Panc1 (cell line): Measurements from ENCODE around the gene RARRES2. TPM values are rescaled to one million over a fixed set of nuclear protein-coding genes. Genes with fewer than 3 reads are reported as not detected.
"Not testable (repeated sequence)": the region's sequence is repeated elsewhere in the genome, so short reads cannot be mapped to it uniquely, and the experiment has no call there.

ENCODE experiments used
- ATAC-seq: fragments of 200-7000 bp; cut with Tn5 transposase; 2 replicates; pipeline ENCODE4 v1.9.1; 2020; ENCODE audit warnings: mild to moderate bottlenecking, moderate library complexity
- BruUV-seq: library from RNA; stranded (reverse); fragments of 400-500 nt; replicated peaks from 2 replicates; lab custom pipeline; 2021; lab: Mats Ljungman, UMichigan
- CTCF ChIA-PET: fragments of 300-600 bp; sonication (Branson Sonifier 250); formaldehyde crosslinking; loops from one replicate; lab custom pipeline; 2022; ENCODE audit warnings: antibody characterized with exemption; lab: Charles Lee
- POLR2A ChIA-PET: fragments of 300-600 bp; sonication (Branson Sonifier 250); formaldehyde crosslinking; loops from one replicate; lab custom pipeline; 2022; ENCODE audit warnings: antibody characterized with exemption; lab: Charles Lee
- DNase-seq: peaks from one replicate; pipeline ENCODE4 v3.0.0-alpha.2; 2010; ENCODE audit warnings: low read depth, low spot score
- H3K27ac ChIP-seq: 2 replicates; pipeline ENCODE4 v1.5.1; 2011; ENCODE audit warnings: mild to moderate bottlenecking, low read length, inconsistent platforms
- H3K27me3 ChIP-seq: fragments of 200-500 bp; sonication (Bioruptor generic); 2 replicates; pipeline ENCODE4 v1.6.0; 2014; ENCODE audit warnings: low read length, inconsistent platforms; ENCODE audit not compliant: control insufficient read depth, insufficient read depth
- H3K36me3 ChIP-seq: fragments of 200-500 bp; sonication (Bioruptor generic); 2 replicates; pipeline ENCODE4 v1.5.1; 2014; ENCODE audit warnings: inconsistent platforms, mild to moderate bottlenecking, low read length, moderate library complexity; ENCODE audit not compliant: control insufficient read depth, insufficient read depth
- H3K4me1 ChIP-seq: 2 replicates; pipeline ENCODE4 v1.5.1; 2011; ENCODE audit warnings: inconsistent platforms, mild to moderate bottlenecking, low read length, moderate library complexity; ENCODE audit not compliant: control insufficient read depth, insufficient read depth
- H3K4me3 ChIP-seq, 2 experiments: 2 replicates each; pipeline ENCODE4 v1.5.1; 2011 to 2012; ENCODE audit warnings: low read depth in 2 of 2, low read length in 2 of 2, mild to moderate bottlenecking in 2 of 2, inconsistent platforms in 1 of 2, moderate library complexity in 1 of 2
- H3K9me3 ChIP-seq: fragments of 200-500 bp; sonication (Bioruptor generic); 2 replicates; pipeline ENCODE4 v1.5.1; 2014; ENCODE audit warnings: low read depth, mild to moderate bottlenecking, inconsistent platforms, low read length, moderate library complexity; ENCODE audit not compliant: control insufficient read depth, insufficient read depth
- POLR2AphosphoS5 ChIP-seq: IDR thresholded peaks from 2 replicates; pipeline ENCODE4 v1.6.1; 2012; ENCODE audit warnings: mild to moderate bottlenecking, low read depth, low read length, moderate library complexity
- SIN3A ChIP-seq: IDR thresholded peaks from 2 replicates; pipeline ENCODE4 v1.6.1; 2012; ENCODE audit warnings: low read depth, mild to moderate bottlenecking, low read length, moderate library complexity, borderline replicate concordance; ENCODE audit not compliant: insufficient read depth
- TCF7L2 ChIP-seq: IDR thresholded peaks from 2 replicates; pipeline ENCODE4 v1.6.1; 2011; ENCODE audit warnings: mild to moderate bottlenecking, low read depth, low read length, inconsistent platforms
- in situ Hi-C: cut with HindIII; loops from 2 replicates; pipeline ENCODE4 v1.10.0; 2016; ENCODE audit warnings: low sequenced_read_pairs, low pct_unique_long_range_greater_than_20kb
- intact Hi-C: fragments of 100-400 bp; cut with micrococcal nuclease; formaldehyde crosslinking; loops from one replicate; pipeline ENCODE4 v1.10.0; 2022; ENCODE audit not compliant: unreplicated experiment
- total RNA-seq: library from RNA; stranded (reverse); gene quantifications from one replicate; pipeline ENCODE4 v1.2.1, GENCODE V29; 2021; ENCODE audit not compliant: unreplicated experiment
- TF ChIP-seq, protein P1 (sequence below), 2 experiments: IDR thresholded peaks; 2 replicates each; pipeline ENCODE4 v1.6.1; 2011 to 2012; ENCODE audit warnings: low read depth in 2 of 2, control low read depth in 1 of 2, low read length in 1 of 2, mild to moderate bottlenecking in 1 of 2, moderate library complexity in 1 of 2; ENCODE audit not compliant: insufficient read depth in 1 of 2
- TF ChIP-seq, protein P2 (sequence below): fragments of 450-650 bp; IDR thresholded peaks from 2 replicates; pipeline ENCODE4 v1.5.1; 2017; ENCODE audit warnings: mild to moderate bottlenecking

The RARRES2 gene
- total RNA-seq, 1 experiment from 2014 or later: 1.1 TPM

DNA sequence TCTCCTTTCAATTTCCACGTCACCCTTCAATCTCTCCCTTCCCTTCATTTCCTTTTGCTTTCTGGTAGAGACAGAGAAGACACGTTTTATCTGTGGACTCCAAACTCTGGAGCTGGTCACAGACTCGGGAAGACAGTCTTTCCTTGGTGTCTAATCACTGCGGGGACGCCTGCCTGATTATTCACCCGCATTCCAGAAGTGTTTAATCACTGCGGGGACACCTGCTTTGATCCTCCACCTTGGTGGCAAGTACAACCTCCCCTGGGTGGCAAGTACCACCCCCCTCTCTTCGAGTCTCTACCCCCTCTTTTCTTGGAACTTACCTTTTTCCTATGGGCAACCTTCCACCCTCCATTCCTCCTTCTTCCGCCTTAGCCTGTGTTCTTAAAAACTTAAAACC, 33.5 kb downstream of the RARRES2 start:
- Histone ChIP-seq H3K36me3 (no peaks in the 10 kb centered on the region), H3K27ac (no peak overlapping the region), H3K4me3 (no peak overlapping the region), H3K9me3 (no peaks in the 10 kb centered on the region), H3K4me1 (no peaks in the 10 kb centered on the region), H3K27me3 (no peaks in the 10 kb centered on the region)
- CTCF ChIA-PET: no interaction called here
- no peak for TF ChIP-seq TCF7L2
- TF ChIP-seq, protein P1, sequence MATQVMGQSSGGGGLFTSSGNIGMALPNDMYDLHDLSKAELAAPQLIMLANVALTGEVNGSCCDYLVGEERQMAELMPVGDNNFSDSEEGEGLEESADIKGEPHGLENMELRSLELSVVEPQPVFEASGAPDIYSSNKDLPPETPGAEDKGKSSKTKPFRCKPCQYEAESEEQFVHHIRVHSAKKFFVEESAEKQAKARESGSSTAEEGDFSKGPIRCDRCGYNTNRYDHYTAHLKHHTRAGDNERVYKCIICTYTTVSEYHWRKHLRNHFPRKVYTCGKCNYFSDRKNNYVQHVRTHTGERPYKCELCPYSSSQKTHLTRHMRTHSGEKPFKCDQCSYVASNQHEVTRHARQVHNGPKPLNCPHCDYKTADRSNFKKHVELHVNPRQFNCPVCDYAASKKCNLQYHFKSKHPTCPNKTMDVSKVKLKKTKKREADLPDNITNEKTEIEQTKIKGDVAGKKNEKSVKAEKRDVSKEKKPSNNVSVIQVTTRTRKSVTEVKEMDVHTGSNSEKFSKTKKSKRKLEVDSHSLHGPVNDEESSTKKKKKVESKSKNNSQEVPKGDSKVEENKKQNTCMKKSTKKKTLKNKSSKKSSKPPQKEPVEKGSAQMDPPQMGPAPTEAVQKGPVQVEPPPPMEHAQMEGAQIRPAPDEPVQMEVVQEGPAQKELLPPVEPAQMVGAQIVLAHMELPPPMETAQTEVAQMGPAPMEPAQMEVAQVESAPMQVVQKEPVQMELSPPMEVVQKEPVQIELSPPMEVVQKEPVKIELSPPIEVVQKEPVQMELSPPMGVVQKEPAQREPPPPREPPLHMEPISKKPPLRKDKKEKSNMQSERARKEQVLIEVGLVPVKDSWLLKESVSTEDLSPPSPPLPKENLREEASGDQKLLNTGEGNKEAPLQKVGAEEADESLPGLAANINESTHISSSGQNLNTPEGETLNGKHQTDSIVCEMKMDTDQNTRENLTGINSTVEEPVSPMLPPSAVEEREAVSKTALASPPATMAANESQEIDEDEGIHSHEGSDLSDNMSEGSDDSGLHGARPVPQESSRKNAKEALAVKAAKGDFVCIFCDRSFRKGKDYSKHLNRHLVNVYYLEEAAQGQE (IDR thresholded peaks at IDR 0.05; ENCODE audit: insufficient read depth in 1 of 2, low read depth in 2 of 2, low read length in 1 of 2): no peak
- POLR2A ChIA-PET: no interaction called here
- DNase-seq: no peak
- BruUV-seq: no TSS peak
- in situ Hi-C loops: no loop called here
- ATAC-seq: no peak
- intact Hi-C loops: no loop called here

DNA sequence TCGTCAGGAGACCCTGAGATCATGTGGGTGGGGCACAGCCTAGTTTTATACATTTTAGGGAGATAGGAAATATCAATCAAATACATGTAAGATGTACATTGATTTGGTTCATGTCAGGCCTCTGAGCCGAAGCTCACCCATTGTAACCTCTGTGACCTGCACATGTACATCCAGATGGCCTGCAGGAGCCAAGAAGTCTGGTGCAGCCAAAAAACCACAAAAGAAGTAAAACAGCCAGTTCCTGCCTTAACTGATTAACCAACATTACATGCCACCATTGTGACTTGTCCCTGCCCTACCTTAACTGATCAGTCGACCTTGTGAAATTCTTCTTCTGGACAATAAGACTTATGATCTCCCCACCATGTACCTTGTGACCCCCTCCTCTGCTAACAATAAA, 34.3 kb downstream of the RARRES2 start:
- no peaks in the 10 kb centered on the region for H3K9me3 ChIP-seq
- BruUV-seq: no TSS peak
- H3K27me3 ChIP-seq: no peaks in the 10 kb centered on the region
- ChIA-PET CTCF (no interaction called here), POLR2A (no interaction called here)
- no peaks in the 10 kb centered on the region for H3K36me3 ChIP-seq
- in situ Hi-C loops: no loop called here
- intact Hi-C loops: no loop called here
- no peak overlapping the region for H3K27ac ChIP-seq
- TF ChIP-seq TCF7L2 (no peak), SIN3A (no peak), POLR2AphosphoS5 (no peak)
- TF ChIP-seq, protein P1 (IDR thresholded peaks at IDR 0.05; ENCODE audit: insufficient read depth in 1 of 2, low read depth in 2 of 2, low read length in 1 of 2): no peak
- TF ChIP-seq, protein P2, sequence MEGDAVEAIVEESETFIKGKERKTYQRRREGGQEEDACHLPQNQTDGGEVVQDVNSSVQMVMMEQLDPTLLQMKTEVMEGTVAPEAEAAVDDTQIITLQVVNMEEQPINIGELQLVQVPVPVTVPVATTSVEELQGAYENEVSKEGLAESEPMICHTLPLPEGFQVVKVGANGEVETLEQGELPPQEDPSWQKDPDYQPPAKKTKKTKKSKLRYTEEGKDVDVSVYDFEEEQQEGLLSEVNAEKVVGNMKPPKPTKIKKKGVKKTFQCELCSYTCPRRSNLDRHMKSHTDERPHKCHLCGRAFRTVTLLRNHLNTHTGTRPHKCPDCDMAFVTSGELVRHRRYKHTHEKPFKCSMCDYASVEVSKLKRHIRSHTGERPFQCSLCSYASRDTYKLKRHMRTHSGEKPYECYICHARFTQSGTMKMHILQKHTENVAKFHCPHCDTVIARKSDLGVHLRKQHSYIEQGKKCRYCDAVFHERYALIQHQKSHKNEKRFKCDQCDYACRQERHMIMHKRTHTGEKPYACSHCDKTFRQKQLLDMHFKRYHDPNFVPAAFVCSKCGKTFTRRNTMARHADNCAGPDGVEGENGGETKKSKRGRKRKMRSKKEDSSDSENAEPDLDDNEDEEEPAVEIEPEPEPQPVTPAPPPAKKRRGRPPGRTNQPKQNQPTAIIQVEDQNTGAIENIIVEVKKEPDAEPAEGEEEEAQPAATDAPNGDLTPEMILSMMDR: no peak
- no peaks in the 10 kb centered on the region for H3K4me1 ChIP-seq
- DNase-seq: no peak
- ATAC-seq: no peak
- H3K4me3 ChIP-seq: no peak overlapping the region

DNA sequence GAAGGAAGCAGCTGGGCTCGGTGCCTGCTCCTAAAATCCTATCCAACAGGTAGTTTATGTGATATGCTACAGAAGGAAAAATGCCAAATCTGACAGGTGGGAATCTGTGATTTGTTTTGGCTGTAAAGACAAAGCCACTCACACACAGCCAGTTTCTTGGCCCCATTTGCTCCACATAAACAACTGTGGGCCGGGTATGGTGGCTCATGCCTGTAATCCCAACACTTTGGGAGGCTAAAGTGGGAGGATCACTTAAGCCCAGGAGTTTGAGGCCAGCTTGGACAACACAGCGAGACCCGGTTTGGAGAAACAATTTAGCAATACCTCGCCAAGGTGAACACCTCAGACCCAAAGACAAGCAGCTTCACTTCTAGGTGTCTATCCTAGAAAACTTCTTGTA, 35.1 kb downstream of the RARRES2 start:
- intact Hi-C loops, ATAC-seq, H3K4me3 ChIP-seq, H3K27ac ChIP-seq, H3K36me3 ChIP-seq, DNase-seq, H3K4me1 ChIP-seq, POLR2A ChIA-PET, H3K27me3 ChIP-seq, H3K9me3 ChIP-seq, CTCF ChIA-PET, BruUV-seq, in situ Hi-C loops: not testable (repeated sequence)

DNA sequence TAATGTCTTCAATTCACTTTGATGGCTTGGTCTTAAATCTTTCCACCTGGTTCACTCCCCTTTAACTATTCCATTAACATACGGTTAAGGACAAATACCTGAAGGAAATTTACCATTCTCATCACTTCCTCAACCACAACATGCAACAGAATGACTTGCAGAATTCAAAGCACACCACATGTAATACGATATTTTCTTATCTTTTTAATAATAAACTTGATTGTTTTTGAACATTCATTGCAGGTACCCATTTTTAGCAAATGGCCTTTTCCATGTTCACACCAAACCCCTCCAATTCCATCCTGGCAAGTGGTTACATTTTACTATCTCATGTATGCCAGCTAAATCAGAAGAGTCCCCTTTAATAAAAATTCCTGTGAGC, 35.5 kb downstream of the RARRES2 start:
- H3K27me3 ChIP-seq, POLR2A ChIA-PET, H3K9me3 ChIP-seq, H3K4me1 ChIP-seq, H3K27ac ChIP-seq, intact Hi-C loops, H3K36me3 ChIP-seq, ATAC-seq, in situ Hi-C loops, DNase-seq, H3K4me3 ChIP-seq, BruUV-seq, CTCF ChIA-PET: not testable (repeated sequence)
